Fibroblast of mammary gland (primary cell): ENCODE results near the gene CHST7.

Experiments used
- DNase-seq: peaks from one replicate; pipeline ENCODE4 v3.0.0-alpha.2; 2010; ENCODE audit warnings: low read depth
- H3K4me3 ChIP-seq: 2 replicates; pipeline ENCODE4 v1.5.1; 2011; ENCODE audit warnings: low read depth, mild to moderate bottlenecking, low read length, moderate library complexity; ENCODE audit not compliant: control insufficient read depth
- CTCF ChIP-seq: conservative IDR thresholded peaks from 2 replicates; pipeline ENCODE4 v1.5.1; 2011; ENCODE audit warnings: low read depth, low read length, inconsistent platforms; ENCODE audit not compliant: control insufficient read depth, insufficient read depth

Gene CHST7

GRCh38 chrX:46575586-46575985, 2.0 kb downstream of the CHST7 start:
- no peak for DNase-seq
- TF ChIP-seq CTCF: no peak
- peak overlapping the region; percentile 17 for H3K4me3 ChIP-seq

- peak; percentile 46 for DNase-seq
- no peak for TF ChIP-seq CTCF
- no peak overlapping the region for H3K4me3 ChIP-seq
These were observed 2.4 kb downstream of the CHST7 start for GRCh38 chrX:46575991-46576392.

DNA sequence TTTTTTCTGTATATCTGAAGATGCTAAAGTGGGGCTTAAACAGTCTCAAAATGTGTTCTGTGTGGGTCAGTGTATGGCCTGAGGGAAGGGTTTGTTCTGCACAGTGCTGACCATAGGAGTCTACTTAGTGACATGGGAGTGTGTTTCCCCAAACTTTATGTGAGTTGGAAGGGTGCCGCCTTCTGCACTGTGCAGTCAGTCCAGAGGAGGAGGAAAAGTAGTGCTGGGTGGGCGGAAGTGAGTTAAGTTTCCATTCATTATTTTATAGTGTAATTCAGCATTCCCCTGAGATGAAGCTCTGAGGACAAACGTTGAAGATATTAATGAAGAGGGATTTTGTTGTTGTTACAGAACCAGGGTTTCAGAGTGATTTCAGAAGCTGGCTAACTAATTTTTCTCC, 2.9 kb downstream of the CHST7 start:
- DNase-seq: peak; percentile 43
- H3K4me3 ChIP-seq: no peak overlapping the region
- TF ChIP-seq CTCF: no peak

- peak; percentile 50 for DNase-seq
- H3K4me3 ChIP-seq: no peak overlapping the region
- TF ChIP-seq CTCF: no peak
These were observed 3.8 kb downstream of the CHST7 start for GRCh38 chrX:46577221-46578005.

DNA sequence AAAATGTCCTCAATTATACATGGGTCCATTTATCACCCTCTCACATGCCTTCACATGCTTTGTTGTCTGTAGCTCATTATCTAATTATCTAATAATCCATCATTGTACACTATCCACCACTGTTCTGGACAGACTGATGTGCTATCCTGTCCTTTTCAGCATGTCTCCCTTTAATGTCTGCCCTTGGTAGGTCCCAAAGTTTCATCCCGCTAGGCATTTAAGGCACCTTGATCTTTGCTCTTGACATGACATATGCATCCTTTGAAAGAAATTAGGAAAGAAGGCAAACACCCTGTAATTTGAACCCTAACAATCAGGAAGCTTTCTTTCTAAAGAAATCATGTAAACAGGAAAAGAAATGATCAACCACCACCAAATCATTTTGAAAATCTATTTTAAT, 5.7 kb downstream of the CHST7 start:
- TF ChIP-seq CTCF: no peak
- no peak overlapping the region for H3K4me3 ChIP-seq
- no peak for DNase-seq

GRCh38 chrX:46580613-46581012, 7.0 kb downstream of the CHST7 start:
- no peak for DNase-seq
- TF ChIP-seq CTCF: no peak

More at GRCh38 chrX:46580613-46581012, 7.0 kb downstream of the CHST7 start:
- no peak overlapping the region for H3K4me3 ChIP-seq
